Testis (tissue), 2 donors: ENCODE results near the gene CRY1.

ENCODE experiments used
- POLR2A ChIP-seq: fragments of 450-650 bp; IDR thresholded peaks from one replicate; pipeline ENCODE4 v1.6.1; 2017; ENCODE audit warnings: antibody characterized with exemption, mild to moderate bottlenecking, moderate library complexity
- TF ChIP-seq, protein P1 (sequence below), 3 experiments: fragments of 450-650 bp in 2 of 3; fragments of 200-600 bp in 1 of 3; sonication (generic) in 1 of 3; IDR thresholded peaks; one replicate each; pipeline ENCODE4 v1.5.1; 2016 to 2019; ENCODE audit warnings: antibody characterized with exemption in 3 of 3, mild to moderate bottlenecking in 2 of 3, moderate library complexity in 1 of 3

DNA sequence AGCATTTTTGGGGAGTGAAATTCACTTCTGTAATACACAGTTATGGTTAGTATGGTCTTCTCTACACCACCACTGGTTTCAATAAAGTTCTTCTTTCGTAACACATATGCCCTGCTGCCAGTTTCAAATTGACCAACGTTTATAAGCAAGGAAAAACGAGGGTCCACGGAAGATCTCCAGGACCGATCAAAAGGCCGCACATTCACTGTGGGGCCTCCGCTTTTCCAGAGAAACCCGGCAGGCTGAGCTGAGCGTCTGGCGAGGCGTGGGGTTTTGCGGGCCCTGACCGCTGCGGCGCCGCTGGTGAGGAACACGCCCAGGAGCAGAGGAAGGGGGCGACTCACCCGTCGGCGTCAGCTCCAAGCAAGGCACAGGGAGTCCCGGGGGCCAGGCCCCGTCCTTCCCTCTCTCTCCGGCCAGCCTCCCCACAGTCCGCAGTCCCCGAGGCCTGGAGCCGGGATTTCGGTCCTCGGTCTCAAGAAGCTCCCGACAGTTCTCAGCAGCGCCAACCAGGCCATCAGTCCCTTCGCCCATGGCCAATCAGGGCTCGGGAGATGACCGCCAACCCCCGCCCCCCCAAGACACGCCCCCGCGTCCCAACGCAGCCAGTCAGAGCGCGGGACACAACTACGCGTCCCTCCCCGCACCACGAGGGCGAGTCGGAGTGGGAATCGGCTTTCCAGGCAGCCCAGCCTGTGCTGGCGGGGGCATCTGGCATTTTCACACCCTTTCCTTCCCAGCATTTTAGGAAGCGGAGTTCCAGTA is 106.5 kb downstream of the CRY1 start, which contains the start of gene MTERF2:
- TF ChIP-seq, protein P1, sequence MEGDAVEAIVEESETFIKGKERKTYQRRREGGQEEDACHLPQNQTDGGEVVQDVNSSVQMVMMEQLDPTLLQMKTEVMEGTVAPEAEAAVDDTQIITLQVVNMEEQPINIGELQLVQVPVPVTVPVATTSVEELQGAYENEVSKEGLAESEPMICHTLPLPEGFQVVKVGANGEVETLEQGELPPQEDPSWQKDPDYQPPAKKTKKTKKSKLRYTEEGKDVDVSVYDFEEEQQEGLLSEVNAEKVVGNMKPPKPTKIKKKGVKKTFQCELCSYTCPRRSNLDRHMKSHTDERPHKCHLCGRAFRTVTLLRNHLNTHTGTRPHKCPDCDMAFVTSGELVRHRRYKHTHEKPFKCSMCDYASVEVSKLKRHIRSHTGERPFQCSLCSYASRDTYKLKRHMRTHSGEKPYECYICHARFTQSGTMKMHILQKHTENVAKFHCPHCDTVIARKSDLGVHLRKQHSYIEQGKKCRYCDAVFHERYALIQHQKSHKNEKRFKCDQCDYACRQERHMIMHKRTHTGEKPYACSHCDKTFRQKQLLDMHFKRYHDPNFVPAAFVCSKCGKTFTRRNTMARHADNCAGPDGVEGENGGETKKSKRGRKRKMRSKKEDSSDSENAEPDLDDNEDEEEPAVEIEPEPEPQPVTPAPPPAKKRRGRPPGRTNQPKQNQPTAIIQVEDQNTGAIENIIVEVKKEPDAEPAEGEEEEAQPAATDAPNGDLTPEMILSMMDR (IDR thresholded peaks at IDR 0.05): no peak
- TF ChIP-seq POLR2A: peak; percentile 41
